Measurements from ENCODE around the gene ATP6V0C.

- TF ChIP-seq PHF8 (conservative IDR thresholded peaks at IDR 0.05; ENCODE audit: low read depth, low read length) = no peak
- TF ChIP-seq SP1 (IDR thresholded peaks at IDR 0.05; ENCODE audit: low read depth, low read length) = no peak
- TF ChIP-seq TCF12 (IDR thresholded peaks at IDR 0.05; ENCODE audit: low read depth, low read length) = no peak
- TF ChIP-seq EP300 (IDR thresholded peaks at IDR 0.05; ENCODE audit: borderline replicate concordance in 1 of 2, low read depth in 2 of 2, low read length in 2 of 2) = no peak
Observed at GRCh38 chr16:2520784-2521531, 7.2 kb downstream of the ATP6V0C start.

Measured in H1 (cell line).